ENCODE results near the gene SPATA24.

DNA sequence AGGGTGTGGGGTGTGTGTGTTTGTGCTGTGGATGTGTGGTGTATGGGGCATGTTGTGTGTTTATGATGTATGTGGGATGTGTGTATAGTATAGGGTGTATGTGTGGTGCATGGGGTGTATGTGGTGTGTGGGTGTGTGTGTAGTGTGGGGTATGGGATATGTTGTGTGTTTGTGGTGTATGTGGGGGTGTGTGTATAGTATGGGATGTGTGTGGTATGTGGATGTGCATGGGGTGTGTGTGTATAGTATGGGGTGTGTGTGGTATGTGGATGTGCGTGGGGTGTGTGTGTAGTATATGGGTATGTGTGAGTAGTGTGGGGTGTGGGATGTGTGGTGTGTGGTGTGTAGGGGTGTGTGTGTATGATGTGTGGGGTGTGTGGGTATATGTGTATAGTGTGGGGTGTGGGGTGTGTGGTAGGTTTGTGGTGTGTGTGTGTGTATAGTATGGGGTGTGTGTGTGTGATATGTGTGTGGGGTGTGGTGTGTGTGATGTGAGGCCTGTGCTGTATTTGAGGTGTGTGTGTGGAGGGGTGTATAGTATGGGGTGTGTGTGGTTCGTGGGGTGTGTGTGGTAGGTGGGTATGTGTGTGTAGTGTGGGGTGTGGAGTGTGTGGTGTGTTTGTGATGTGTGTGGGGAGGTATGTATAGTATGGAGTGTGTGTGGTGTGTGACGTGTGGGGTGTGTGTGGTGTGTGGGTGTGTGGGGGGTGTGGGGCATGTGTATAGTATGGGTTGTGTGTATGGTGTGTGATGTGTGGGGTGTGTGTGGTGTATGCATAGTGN, 48.2 kb upstream of the SPATA24 start:
- TF ChIP-seq CTCF (IDR thresholded peaks at IDR 0.05), result no peak
- TF ChIP-seq POLR2A (IDR thresholded peaks at IDR 0.05), result no peak

Measured in body of pancreas (tissue), 4 donors.